ENCODE measurements around the gene CELF2.

The CELF2 gene

GRCh38 chr10:11057018-11057417 is 39.3 kb downstream of the CELF2 start:
- in situ Hi-C loops (cut with HindIII; ENCODE audit: low sequenced_read_pairs) = no loop called here

GRCh38 chr10:11057448-11057847 is 39.8 kb downstream of the CELF2 start:
- in situ Hi-C loops (cut with HindIII; ENCODE audit: low sequenced_read_pairs) = no loop called here

GRCh38 chr10:11057994-11058393 is 40.3 kb downstream of the CELF2 start:
- in situ Hi-C loops (cut with HindIII; ENCODE audit: low sequenced_read_pairs) = no loop called here

GRCh38 chr10:11058965-11059364 is 41.3 kb downstream of the CELF2 start:
- in situ Hi-C loops (cut with HindIII; ENCODE audit: low sequenced_read_pairs) = no loop called here

GRCh38 chr10:11063856-11064255 is 46.2 kb downstream of the CELF2 start:
- in situ Hi-C loops (cut with HindIII; ENCODE audit: low sequenced_read_pairs) = no loop called here

- in situ Hi-C loops (cut with HindIII; ENCODE audit: low sequenced_read_pairs) = no loop called here
These were observed 47.2 kb downstream of the CELF2 start for GRCh38 chr10:11064832-11065231.

- in situ Hi-C loops (cut with HindIII; ENCODE audit: low sequenced_read_pairs) = no loop called here
These were observed 47.9 kb downstream of the CELF2 start for GRCh38 chr10:11065567-11065966.

- in situ Hi-C loops (cut with HindIII; ENCODE audit: low sequenced_read_pairs) = no loop called here
These were observed 48.8 kb downstream of the CELF2 start for GRCh38 chr10:11066520-11066919.

- in situ Hi-C loops (cut with HindIII; ENCODE audit: low sequenced_read_pairs) = no loop called here
These were observed 51.4 kb downstream of the CELF2 start for GRCh38 chr10:11068861-11069633.

GRCh38 chr10:11073410-11073809 is 55.7 kb downstream of the CELF2 start:
- in situ Hi-C loops (cut with HindIII; ENCODE audit: low sequenced_read_pairs) = no loop called here

- in situ Hi-C loops (cut with HindIII; ENCODE audit: low sequenced_read_pairs) = no loop called here
These were observed 57.0 kb downstream of the CELF2 start for GRCh38 chr10:11074536-11075267.

- in situ Hi-C loops (cut with HindIII; ENCODE audit: low sequenced_read_pairs) = no loop called here
These were observed 58.5 kb downstream of the CELF2 start for GRCh38 chr10:11076221-11076620.

- in situ Hi-C loops (cut with HindIII; ENCODE audit: low sequenced_read_pairs) = no loop called here
These were observed 62.9 kb downstream of the CELF2 start for GRCh38 chr10:11080564-11080984.

GRCh38 chr10:11081408-11081807 is 63.7 kb downstream of the CELF2 start:
- in situ Hi-C loops (cut with HindIII; ENCODE audit: low sequenced_read_pairs) = no loop called here

GRCh38 chr10:11082526-11082925 is 64.9 kb downstream of the CELF2 start:
- in situ Hi-C loops (cut with HindIII; ENCODE audit: low sequenced_read_pairs) = no loop called here

GRCh38 chr10:11083051-11083450 is 65.4 kb downstream of the CELF2 start:
- in situ Hi-C loops (cut with HindIII; ENCODE audit: low sequenced_read_pairs) = no loop called here

GRCh38 chr10:11085545-11085944 is 67.9 kb downstream of the CELF2 start:
- in situ Hi-C loops (cut with HindIII; ENCODE audit: low sequenced_read_pairs) = no loop called here

- in situ Hi-C loops (cut with HindIII; ENCODE audit: low sequenced_read_pairs) = no loop called here
These were observed 68.6 kb downstream of the CELF2 start for GRCh38 chr10:11086177-11086840.

GRCh38 chr10:11087372-11087771 is 69.7 kb downstream of the CELF2 start:
- in situ Hi-C loops (cut with HindIII; ENCODE audit: low sequenced_read_pairs) = no loop called here

- in situ Hi-C loops (cut with HindIII; ENCODE audit: low sequenced_read_pairs) = no loop called here
These were observed 71.0 kb downstream of the CELF2 start for GRCh38 chr10:11088709-11089108.

- in situ Hi-C loops (cut with HindIII; ENCODE audit: low sequenced_read_pairs) = no loop called here
These were observed 71.6 kb downstream of the CELF2 start for GRCh38 chr10:11089272-11089671.
